Bronchial epithelial cell (primary cell): Measurements from ENCODE around the gene FOXF2. TPM values are rescaled to one million over a fixed set of nuclear protein-coding genes. Genes with fewer than 3 reads are reported as not detected.

Source experiments
- DNase-seq: peaks from one replicate; pipeline ENCODE4 v3.0.0-alpha.2; 2010; ENCODE audit warnings: low read depth
- FAIRE-seq: peaks from 2 replicates; lab custom pipeline; 2011; peaks lifted over from hg19 to GRCh38; lab: Jason Lieb, UNC
- H3K27me3 ChIP-seq: 2 replicates; pipeline ENCODE4 v1.5.1; 2011; ENCODE audit warnings: low read length; ENCODE audit not compliant: control insufficient read depth, insufficient read depth
- H3K36me3 ChIP-seq: 2 replicates; pipeline ENCODE4 v1.5.1; 2011; ENCODE audit warnings: low read length; ENCODE audit not compliant: control insufficient read depth, insufficient read depth
- H3K4me3 ChIP-seq: 2 replicates; pipeline ENCODE4 v1.5.1; 2011; ENCODE audit warnings: mild to moderate bottlenecking, low read depth, low read length, control low read depth
- total RNA-seq: library from RNA; depleted of rRNA; stranded (reverse); fragments of >200 nt; gene quantifications from 2 replicates; pipeline ENCODE4 v1.2.1, GENCODE V29; 2014
- TF ChIP-seq, protein P1 (sequence below): IDR thresholded peaks from 2 replicates; pipeline ENCODE4 v1.5.1; 2011; ENCODE audit warnings: mild to moderate bottlenecking, moderate library complexity, low read length, control low read depth, inconsistent platforms; ENCODE audit not compliant: insufficient read depth, severe bottlenecking

FOXF2 gene
- total RNA-seq, 1 donor from 2014 or later = not detected

DNA sequence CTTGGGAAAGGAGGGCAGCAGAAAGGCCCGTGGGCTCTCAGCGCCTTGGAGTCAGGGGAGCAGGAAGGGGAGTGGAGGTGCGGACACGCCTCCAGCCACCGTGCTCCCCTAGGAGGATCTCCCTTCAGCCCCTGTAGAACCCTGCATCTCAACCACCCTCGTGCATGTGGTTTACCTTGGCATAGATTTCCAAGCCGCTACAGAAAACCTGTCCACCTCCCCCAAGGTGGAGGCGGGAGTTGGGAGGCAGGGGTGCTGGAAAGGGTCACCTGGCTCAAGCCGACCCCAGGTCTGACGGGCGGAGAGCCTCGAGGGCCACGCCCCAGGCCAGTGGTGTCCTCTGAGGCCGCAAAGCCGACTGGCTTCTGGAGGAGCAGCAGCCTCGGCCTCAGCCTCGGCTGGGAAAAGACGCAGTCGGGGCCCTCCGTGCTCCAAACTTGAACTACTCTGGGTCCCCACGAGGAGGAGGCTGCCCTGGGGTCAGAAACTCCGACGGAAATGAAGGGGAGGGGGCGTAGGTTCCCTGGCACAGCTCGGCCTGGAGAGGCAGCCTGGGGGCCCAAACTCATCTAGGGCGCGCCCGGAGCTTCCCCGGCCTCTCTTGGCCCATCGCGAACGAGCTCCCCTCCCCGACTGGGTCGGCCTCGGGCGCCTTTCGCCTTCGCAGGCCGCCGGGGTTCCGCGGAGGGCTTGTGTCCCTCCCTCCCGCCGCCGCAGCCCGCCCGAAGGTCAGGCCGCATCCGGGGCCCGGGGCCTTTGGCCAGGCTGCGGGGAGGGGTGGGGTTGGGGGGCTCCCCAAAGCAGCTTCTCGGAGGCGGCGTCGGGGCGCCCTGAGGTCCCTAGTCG is 6.3 kb upstream of the FOXF2 start:
- Histone ChIP-seq H3K36me3 (no peaks in the 10 kb centered on the region), H3K27me3 (peaks cover 62% of the 10 kb centered on the region), H3K4me3 (no peak overlapping the region)
- DNase-seq (no peak), FAIRE-seq (no peak)
- TF ChIP-seq, protein P1, sequence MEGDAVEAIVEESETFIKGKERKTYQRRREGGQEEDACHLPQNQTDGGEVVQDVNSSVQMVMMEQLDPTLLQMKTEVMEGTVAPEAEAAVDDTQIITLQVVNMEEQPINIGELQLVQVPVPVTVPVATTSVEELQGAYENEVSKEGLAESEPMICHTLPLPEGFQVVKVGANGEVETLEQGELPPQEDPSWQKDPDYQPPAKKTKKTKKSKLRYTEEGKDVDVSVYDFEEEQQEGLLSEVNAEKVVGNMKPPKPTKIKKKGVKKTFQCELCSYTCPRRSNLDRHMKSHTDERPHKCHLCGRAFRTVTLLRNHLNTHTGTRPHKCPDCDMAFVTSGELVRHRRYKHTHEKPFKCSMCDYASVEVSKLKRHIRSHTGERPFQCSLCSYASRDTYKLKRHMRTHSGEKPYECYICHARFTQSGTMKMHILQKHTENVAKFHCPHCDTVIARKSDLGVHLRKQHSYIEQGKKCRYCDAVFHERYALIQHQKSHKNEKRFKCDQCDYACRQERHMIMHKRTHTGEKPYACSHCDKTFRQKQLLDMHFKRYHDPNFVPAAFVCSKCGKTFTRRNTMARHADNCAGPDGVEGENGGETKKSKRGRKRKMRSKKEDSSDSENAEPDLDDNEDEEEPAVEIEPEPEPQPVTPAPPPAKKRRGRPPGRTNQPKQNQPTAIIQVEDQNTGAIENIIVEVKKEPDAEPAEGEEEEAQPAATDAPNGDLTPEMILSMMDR = no peak

DNA sequence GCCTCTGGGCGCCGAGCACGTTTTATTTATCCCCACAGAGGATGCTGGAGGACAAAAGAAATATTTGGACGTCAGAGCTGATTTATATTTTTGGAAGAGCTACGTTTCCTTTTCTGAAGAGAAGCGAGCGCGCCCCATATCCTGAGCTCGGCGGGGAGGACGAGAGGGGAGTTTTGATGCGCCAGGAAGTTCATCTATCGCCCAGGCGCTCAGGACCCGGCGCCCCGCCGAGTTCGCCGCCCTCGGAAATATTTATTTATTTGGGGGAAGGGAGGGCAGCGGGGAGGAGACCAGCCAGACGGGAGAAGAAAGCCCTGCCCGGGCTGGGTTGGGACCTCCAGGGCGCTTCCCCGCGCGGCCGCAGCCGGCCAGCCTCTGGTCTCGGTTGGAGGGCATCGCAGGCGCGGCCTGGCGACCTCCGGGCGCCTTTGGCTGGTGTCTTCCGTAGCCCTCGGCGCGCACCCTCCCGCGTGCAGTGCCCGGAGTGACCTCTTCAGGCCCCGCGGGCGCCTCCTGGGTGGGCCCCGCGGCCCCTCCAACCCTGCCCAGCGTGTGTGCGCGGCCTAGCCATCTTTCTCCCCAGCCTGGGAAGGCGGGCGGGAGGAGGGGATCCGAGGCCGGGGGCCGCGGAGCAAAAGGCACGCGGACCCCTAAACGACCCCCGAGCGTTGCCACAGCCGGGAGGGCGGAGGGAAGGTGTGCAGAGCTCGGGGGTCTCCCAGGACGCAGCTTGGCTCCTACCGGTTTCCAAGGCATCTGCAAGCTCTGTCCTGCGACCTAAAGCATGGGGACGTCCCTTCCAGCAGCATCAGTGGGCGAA is 5.4 kb upstream of the FOXF2 start:
- DNase-seq = no peak
- peaks cover 62% of the 10 kb centered on the region for H3K27me3 ChIP-seq
- H3K36me3 ChIP-seq = no peaks in the 10 kb centered on the region
- TF ChIP-seq, protein P1 = no peak
- no peak for FAIRE-seq
- no peak overlapping the region for H3K4me3 ChIP-seq

GRCh38 chr6:1384549-1385128 is 4.7 kb upstream of the FOXF2 start:
- Histone ChIP-seq H3K4me3 (no peak overlapping the region), H3K36me3 (no peaks in the 10 kb centered on the region), H3K27me3 (peaks cover 58% of the 10 kb centered on the region)
- TF ChIP-seq, protein P1 = no peak
- FAIRE-seq = no peak
- DNase-seq = no peak

DNA sequence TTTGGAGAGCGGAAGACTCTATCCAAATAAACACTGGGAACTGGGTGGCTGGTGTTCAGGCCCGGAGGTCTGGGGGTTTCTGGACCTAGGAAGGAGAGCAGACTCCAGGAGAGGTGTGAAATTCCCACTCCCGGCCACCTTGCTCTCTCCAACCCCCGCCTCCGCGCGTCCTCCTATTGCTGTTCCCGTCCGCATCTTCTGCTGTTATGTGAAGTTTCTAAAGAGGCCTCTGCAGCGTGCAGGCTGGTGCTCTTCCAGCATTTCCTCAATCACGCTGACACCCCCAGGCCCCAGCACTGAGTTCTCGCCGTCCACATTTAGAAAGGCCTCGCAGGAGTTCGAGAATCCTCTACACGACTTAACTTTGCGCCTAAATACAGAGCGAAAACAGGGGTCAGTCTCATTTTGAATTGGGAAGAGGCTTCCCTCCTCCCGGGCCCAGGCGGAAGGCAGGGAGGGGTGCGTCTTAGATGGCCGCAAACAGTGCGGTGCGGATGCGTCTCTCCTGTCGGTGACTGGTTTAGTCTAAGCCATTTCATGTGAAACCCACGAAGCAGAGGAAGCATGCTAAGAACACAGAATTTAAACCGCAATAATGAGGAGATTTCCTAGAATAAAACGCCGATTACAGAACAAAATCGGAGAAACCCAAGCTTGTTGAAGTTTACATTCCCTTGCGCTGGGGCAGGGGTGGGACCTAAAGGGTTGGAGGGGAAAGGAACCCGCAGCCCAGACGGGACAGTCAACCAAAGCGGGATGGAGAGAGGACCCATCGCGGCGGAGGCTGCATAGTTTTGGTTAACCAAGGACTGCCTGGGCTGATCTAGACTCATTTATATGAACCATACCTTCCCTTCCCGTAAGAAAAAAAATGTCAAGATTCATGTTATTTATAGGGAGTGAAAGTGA is 4.0 kb upstream of the FOXF2 start:
- FAIRE-seq (no peak), DNase-seq (no peak)
- H3K27me3 ChIP-seq = peaks cover 57% of the 10 kb centered on the region
- no peak overlapping the region for H3K4me3 ChIP-seq
- no peaks in the 10 kb centered on the region for H3K36me3 ChIP-seq
- TF ChIP-seq, protein P1 = no peak

DNA sequence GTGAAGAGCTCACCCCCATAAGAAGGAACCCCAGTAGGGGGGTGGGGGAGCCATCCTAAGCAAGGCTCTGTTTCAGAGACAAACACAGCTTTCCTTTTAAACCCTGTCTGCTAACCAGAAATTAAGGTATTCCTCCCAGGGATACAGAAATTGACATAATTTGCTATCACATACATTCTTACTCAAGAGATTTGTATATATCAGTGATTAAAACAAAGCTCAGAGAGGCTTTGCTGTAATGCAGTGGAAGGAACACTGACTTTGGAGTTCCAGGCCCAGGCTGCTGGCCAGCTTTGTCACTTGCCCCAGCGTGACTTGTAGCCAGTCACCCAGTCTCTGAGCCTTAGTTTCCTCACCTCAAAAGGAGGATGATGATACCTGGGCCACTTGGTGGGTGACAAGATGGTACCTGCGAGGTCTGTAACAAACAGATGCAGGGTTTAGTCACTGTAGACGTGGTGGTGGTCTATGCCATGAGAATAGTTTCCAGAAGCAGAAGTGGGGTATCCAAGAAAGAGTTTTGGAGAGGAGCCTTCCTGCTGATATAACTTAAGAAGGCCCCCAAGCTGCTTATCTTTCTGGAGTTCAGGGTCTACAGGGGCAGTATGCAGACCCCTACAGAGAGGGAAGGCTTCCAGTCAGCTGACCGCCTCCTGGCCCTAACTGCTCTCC is 3.2 kb upstream of the FOXF2 start:
- FAIRE-seq (no peak), DNase-seq (no peak)
- H3K4me3 ChIP-seq = no peak overlapping the region
- peaks cover 54% of the 10 kb centered on the region for H3K27me3 ChIP-seq
- TF ChIP-seq, protein P1 = no peak
- no peaks in the 10 kb centered on the region for H3K36me3 ChIP-seq
